Suppressor macrophage (primary cell): ENCODE data around the gene LAGE3.

ENCODE experiments used
- DNase-seq, 4 experiments: peaks; one replicate each; pipeline ENCODE4 v3.0.0-alpha.2; 2020 to 2022

The LAGE3 gene

DNA sequence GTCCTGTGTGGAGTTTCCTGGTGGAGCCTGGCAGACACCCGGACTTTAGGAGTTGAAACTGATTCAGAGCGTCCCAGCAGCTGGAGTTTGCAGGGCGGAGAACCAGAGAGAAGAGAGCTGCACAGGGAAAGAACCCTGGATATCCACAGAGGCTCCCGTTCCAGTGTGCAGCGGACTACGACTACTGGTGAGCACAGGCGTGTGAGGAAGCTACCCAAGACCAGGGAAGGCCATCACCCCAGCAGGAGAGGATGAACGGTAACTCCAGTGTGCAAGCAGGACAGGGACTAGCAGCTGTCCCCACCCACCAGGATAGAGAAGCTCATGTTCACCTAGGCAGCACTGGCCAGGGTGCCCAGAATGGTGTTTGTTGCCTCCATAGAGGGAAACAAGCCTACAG, 2.3 kb downstream of the LAGE3 start:
- no peak for DNase-seq

DNA sequence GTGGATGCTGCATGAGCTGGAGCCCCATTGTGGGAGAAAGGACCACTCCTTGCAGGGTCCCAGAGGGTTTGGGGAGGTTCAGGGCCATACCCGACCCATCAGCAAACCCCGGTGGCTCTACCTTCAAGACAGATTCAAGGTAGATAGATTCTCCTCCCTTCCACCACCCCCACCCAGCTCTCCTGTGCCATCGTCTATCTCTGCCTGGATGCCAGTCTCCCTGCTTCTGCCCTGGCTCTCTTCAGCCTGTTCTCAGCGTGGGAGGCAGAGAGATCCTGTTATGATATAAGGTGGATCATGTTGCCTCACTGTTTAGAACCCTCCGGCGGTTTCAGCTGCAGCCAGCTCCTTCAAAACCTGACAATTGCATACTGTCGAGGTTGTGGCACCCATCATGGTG, 5.4 kb downstream of the LAGE3 start:
- DNase-seq: no peak

DNA sequence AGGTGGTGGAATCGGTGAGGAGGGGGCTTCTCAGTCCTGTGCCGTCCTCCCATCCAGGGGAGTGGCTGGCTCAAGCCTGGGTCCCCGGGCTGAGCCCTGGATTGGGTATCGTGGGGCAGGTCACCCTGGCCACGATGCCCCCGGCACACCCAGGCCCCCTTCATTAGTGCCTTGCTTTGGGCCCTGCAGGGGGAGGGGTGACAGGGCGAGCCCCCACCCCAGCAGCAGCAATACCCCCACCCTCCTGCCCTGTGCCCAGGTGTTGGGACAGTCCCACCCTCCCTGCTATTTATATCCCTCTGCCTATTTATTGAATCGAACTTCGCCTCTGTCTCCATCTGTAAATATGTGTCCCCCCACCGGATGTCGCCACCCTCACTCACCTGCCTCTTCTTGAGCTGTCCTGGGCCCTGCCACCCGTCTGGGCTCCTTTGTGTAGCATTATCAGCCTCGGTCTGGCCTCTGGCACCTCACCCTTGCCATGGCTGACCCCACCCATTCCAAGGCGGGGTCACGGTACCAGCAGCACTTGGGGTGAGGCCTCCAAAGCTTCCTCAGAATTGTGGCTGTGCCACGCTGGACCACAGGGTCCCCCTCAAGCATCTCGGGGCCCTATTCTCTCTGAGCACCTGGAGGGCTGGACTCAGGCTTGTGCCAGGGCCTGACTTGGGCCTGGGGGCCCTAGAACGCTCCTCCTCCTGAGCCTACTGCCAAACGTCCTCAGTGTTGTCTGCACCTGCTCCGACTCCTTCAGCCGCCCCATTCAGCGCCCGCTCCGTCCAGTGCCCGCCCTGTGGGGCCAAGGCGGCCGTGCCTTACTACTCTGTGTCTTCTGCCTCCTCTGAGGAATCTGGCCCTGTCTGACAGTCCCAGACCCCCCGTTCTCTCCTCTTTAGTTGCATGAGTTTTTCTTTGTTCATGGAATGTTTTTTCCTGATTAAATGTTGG, 6.1 kb downstream of the LAGE3 start:
- no peak for DNase-seq

DNA sequence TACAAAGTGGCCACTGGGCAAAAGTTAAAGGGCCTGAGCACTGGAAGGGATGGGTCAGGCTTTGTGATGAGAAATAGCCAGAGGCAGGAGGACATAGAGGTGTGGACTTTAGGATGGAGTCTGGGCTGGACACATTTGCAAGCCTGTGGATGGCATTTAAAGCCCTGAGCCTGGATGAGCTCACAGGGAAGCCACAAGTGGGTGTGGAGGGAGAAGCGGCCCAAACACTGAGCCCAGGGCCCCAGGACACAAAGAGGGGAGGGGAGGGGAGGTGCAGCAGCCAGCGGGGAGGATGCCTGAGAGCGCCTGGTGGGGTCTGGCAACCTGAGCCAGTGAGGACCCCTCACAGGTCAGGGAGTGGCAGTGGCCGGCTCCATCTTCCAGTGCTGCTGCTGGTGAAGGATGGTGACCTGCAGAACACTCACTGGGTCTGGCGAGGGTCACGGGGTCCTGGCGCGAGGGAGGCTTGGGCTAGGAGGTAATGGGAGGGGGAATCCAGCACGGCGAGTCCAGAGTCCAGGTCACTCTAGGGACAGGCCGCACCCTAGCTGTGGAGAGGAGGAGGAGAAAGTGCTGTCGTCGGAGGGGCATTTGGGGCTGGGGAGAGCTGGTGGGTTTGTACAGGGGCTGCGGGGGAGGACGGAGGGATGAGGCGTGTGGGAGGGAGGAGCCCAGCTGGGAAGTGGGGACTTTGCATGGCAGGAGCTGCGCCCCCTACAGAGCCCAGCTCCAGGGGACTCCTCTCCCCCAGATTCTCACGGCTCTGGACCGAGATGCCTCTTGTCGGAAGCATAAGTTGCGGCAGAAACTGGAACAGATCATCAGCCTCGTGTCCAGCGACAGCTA, 7.0 kb downstream of the LAGE3 start:
- DNase-seq: no peak

DNA sequence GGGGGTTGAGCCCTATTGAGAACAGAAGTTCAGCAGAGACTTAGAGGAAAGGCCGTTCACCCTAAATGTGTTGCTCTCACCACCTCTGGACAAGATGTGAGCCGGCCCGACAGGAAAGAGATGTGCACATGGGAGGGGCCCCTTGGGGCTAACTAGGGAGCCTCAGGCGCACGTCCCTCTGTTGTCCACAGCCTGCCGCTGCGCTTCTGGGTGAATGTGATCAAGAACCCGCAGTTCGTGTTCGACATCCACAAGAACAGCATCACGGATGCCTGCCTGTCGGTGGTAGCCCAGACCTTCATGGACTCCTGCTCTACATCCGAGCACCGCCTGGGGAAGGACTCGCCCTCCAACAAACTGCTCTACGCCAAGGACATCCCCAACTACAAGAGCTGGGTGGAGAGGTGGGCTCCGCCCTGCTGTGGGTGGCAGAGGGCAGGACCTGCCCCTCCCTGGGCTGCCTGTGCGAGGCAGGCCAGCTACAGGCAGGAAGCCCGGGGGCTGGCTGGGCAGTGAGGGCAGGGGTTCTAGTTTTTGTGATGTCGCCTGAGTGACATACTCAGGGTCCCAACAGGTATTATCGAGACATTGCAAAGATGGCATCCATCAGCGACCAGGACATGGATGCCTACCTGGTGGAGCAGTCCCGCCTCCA, 8.0 kb downstream of the LAGE3 start:
- DNase-seq: no peak

DNA sequence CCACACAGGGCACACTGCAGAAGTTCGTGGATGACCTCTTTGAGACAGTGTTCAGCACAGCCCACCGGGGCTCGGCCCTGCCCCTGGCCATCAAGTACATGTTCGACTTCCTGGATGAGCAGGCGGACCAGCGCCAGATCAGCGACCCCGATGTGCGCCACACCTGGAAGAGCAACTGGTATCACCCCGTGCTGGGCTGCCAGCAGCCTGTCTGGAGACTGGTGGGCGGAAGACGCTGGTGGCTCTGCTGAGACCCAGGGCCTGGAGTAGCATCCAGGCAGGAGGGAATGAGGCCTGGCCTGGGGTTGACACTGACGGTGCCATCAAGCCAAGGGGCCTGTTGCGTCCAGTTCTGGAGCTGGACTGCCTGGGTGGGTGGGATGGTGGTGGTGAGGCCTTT, 8.6 kb downstream of the LAGE3 start:
- DNase-seq: no peak

DNA sequence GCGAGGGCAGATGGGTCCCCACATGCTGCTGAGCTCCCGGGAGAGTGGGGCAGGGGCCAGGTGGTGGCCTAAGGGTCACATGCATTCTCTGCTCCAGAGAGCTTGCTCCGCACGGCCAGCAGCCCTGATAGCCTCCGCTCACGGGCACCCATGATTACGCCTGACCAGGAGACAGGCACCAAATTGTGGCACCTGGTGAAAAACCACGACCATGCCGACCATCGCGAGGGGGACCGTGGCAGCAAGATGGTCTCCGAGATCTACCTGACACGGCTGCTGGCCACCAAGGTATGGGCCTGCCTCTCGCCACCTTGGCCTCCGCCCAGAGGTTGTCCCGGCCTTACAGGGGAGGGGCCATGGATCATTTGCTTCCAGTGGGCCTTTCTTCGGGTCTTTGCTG, 9.2 kb downstream of the LAGE3 start:
- no peak for DNase-seq

DNA sequence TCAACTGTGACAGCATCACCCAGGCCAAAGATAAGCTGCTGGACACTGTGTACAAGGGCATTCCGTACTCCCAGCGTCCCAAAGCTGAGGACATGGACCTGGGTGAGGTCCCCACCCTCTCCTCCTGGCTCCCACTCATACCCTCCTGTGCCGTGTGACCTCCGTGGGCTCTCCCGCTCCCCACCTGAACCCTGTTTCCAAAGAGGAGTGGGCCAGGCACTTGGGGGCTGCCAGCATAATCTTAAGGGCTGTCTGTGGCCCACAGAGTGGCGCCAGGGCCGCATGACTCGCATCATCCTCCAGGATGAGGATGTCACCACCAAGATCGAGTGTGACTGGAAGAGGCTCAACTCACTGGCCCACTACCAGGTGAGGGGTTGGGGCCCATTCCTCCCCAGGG, 10.0 kb downstream of the LAGE3 start:
- no peak for DNase-seq

DNA sequence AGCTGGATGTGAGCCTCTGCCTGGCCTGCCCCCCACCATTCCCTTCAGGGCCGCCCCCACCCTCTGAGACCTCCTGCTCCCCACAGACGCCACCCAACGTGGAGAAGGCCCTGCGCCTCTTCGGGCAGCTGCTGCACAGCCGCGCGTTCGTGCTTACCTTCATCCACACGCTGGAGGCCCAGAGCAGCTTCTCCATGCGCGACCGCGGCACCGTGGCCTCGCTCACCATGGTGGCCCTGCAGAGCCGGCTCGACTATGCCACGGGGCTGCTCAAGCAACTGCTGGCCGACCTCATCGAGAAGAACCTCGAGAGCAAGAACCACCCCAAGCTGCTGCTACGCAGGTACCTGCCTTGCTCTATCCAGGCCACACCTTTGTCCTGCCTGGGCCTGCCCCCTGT, 10.9 kb downstream of the LAGE3 start:
- DNase-seq: no peak

DNA sequence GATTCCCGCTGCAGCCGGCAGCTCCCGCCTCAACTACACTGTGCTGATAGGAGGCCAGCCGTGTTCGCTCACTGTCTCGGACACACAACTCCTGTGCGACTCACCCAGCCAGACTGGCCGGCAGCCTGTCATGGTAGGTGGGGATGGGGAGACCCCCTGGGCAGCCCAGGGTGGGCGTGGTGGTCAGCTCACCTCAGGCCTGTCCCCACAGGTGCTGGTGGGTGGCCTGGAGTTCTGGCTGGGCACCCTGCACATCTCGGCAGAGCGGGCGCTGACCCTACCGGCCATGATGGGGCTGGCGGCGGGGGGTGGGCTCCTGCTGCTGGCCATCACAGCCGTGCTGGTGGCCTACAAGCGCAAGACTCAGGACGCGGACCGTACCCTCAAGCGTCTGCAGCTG, 11.5 kb downstream of the LAGE3 start:
- no peak for DNase-seq

DNA sequence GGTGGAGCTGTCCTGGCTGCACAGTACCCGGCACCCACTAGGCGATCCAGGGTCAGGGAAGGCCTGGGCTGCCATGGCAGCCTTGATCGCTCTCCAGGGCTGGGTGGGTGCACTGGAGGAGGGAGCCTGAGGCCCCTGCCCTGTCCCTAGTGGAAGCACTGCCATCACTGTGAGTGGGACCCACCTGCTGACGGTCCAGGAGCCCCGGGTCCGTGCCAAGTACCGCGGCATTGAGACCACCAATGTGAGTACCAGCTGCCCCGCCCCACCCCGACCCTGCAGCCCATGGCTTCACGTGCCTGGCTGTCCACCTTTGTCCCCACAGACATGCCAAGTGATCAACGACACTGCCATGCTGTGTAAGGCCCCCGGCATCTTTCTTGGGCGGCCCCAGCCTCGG, 12.2 kb downstream of the LAGE3 start:
- DNase-seq: no peak

DNA sequence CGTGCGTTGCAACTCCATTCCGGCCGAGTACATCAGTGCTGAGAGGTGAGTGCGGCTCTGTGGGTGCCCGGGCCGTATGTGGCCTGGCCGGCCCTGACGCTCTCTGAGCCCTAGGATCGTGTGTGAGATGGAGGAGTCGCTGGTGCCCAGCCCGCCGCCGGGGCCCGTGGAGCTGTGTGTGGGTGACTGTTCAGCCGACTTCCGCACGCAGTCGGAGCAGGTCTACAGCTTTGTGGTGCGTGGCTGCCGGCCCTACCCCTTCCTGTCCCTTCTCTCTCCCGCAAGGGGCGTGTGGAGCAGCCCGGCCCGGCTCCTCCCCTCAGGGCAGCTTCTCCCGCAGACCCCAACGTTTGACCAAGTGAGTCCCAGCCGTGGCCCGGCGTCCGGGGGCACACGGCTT, 13.0 kb downstream of the LAGE3 start:
- DNase-seq: no peak

DNA sequence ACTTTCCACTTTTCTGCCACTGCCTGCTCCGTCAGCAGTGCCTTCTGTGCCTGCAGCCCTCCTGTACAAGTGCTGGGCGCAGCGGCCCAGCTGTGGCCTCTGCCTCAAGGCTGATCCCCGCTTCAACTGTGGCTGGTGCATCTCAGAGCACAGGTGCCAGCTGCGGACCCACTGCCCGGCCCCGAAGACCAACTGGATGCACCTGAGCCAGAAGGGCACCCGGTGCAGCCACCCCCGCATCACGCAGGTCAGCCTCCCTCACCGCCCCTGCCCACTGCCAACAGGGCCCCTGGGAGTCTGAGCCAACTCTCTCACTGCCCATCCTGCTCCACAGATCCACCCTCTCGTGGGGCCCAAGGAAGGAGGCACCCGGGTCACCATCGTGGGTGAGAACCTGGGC, 13.5 kb downstream of the LAGE3 start:
- DNase-seq: no peak

DNA sequence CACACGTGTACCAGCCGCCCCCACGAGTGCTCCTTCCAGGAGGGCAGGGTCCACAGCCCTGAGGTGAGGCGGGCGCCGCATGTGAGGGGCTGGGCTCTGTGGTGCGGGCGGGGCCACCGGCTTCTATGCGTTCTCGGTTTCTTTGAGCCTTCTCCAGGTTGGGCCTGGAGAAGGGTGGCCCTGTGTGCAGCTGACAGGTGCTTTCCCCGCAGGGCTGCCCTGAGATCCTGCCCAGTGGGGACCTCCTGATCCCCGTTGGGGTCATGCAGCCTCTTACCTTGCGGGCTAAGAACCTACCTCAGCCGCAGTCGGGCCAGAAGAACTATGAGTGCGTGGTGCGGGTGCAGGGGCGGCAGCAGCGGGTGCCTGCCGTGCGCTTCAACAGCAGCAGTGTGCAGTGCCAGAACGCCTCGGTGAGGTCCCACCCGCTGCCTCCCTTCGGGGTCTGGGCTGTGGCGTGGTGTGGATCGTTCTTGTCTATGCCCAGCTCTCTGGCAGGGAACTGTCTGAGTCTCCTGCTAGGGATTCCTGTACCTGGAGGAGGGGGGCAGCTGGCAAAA, 14.2 kb downstream of the LAGE3 start:
- no peak for DNase-seq

DNA sequence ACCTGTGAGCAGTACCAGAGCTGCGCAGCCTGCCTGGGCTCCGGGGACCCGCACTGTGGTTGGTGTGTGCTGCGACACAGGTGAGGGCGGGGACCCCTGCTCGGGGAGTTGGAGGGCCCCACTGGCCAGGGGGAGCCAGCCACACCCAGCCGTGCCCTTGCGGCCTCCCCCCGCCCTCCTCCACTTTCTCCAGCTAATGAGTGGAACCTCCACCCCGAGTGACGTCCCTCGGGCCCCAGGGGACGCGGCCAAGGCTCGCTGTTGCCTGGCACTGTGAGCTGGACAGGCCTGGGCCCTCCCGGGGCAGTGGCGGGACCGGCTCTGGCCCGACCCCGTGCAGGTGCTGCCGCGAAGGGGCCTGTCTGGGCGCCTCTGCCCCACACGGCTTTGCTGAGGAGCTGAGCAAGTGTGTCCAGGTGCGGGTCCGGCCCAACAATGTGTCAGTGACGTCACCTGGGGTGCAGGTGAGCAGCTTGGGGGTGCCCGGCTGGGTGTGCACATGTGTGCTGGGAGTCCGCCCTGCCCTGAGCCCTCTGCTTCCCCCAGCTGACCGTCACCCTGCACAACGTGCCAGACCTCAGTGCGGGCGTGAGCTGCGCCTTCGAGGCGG, 15.4 kb downstream of the LAGE3 start:
- no peak for DNase-seq

DNA sequence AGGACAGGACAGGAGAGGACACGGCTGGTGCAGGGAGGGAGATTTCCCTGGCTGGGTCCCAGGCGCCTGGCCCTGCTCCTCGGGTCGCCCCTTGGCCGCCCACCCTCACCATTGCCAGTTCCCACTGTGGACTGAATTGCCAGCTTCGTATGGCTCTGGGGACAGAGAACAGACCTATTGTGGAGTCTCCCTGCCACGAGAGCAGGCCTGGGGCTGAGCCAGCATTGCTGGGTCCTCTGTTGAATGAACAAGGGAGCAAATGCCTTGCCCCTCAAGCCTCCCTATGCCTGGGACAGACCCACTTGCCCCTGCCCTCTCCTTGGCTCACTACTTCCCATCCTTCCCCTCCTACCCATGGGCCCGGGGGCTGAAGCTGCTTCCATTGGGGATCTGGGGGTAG, 16.7 kb downstream of the LAGE3 start:
- no peak for DNase-seq

DNA sequence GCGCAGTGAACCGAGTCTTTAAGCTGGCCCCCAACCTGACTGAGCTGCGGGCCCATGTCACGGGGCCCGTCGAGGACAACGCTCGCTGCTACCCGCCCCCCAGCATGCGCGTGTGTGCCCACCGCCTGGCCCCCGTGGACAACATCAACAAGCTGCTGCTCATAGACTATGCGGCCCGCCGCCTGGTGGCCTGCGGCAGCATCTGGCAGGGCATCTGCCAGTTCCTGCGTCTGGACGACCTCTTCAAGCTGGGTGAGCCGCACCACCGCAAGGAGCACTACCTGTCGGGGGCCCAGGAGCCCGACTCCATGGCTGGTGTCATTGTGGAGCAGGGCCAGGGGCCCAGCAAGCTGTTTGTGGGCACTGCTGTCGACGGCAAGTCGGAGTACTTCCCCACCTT, 18.8 kb downstream of the LAGE3 start:
- no peak for DNase-seq

DNA sequence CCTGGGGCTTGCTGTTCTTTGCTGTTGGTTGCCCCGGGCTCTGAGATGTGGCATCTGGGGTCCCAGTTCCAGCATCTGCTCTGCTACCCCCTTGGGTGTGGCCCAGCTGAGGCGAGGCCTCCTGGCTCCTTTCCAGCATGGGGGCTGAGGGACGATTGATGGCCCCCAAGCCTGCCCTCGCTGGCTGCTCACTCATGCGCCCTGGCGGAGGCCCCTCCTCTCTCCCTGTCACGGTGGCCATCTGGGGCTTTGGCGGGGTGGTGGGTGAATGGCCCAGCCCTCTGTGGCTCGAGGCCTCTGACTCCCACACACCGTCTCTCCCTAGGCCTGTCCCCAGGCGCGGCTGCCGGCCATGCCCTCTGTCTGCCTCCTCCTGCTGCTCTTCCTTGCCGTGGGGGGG, 19.2 kb downstream of the LAGE3 start:
- DNase-seq: no peak

DNA sequence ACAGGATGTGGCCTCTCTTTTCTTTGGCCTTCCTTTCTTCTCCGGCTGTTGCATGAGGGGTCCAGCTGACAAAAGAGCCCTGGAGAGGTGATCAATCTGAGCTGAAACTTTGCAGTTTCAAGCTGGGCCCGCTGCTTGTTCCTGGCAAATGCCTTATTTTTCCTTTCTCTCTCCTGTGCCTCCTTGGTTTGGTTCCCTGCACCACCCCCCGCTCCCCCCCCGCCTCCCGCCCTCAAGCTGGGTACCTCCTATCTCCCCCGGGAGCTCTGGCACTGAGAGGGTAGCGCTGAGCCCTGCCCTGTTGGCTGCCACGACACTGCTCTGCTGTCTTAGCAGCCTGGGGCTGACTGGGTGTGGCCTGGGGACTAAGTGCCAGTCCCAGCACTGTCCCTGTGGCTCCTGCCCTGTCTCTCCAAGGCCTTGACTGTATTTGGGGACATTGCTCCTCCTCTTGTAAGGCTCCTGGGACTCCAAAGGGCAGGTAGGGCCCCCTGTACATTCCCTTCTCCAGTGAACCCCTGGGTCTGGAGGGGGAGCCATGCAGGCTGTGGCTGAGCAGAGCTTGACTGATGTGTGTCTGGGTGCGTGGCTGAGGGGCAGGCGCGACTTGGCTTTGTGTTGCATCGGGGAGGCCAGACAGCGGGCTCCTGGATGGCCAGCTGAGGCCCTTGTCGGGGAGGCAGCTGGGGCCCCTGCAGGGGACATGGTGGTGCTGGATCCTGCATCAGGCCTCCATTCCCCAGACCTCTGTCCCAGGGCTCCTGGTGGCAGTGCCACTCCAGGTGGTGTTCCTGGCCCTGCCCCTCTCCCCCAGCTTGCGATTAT, 19.9 kb downstream of the LAGE3 start:
- DNase-seq: peak in 3 of 4 experiments; percentile 26 to 45 (median 31)

DNA sequence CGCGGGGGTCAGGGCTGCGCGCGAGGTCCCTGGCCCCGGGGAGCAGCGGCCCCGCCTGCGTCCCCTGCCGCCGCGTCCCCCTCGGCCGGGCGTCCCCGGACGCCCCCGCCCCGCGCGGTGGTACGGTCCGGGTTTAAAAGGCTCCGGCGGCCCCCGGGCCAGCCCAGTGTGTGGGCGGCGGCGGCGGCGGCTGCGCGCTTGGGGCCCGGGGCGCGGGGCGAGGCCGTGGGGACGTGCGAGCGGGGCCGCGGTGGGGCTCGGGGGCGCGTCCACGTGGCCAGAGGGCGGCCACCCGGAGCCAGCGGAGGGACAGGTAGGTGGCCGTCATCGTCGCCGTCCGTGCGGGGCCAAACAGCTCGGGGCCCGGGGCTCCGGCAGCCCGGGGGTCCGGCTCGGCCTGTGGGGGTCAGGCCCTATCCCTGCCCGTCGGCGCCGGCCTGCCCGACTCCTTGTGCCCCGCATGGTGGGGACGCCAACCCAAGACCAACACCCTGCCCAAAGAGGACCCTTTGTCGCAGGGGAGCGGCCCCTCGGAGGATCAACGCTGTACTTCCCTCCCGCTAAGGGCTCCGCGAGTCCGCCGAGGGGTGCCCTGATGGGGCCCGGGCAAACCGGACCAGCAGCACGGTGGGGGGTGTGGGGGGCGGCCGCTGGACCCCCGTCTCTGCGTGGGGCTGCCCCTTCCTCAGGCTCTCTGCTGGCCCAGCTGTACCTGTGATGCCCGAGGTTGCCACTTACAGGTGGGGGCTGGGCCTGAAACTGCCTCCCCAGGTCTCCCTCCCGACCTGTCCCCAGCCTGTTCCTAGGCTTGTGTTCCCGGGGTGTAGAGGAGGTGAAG, 20.7 kb downstream of the LAGE3 start, which contains the start of gene PLXNA3:
TSS of gene PLXNA3 (plus strand) at position 166 of the 838 bp plus-strand sequence. CDS start 1,903 bp downstream, outside the sequence.
- peak; percentile 56 to 83 (median 68) for DNase-seq
